CD14-positive monocyte (primary cell): ENCODE measurements around the gene EXOC6. TPM values are rescaled to one million over a fixed set of nuclear protein-coding genes. Genes with fewer than 3 reads are reported as not detected.

Experiments used
- DNase-seq, 3 donors: peaks; one replicate each; pipeline ENCODE4 v3.0.0-alpha.2; 2011 to 2022
- H2AFZ ChIP-seq: 2 replicates; pipeline ENCODE4 v1.6.0; 2012; ENCODE audit warnings: mild to moderate bottlenecking, low read depth, low read length, inconsistent platforms; ENCODE audit not compliant: insufficient read depth, poor library complexity, severe bottlenecking
- H3K27ac ChIP-seq, 2 donors: 1 replicate in 1 of 2; 2 replicates in 1 of 2; pipeline ENCODE4 v1.5.1; 2012 to 2013; ENCODE audit warnings: low read length in 2 of 2, control low read depth in 1 of 2, inconsistent platforms in 1 of 2, low read depth in 1 of 2, mild to moderate bottlenecking in 1 of 2
- H3K27me3 ChIP-seq, 2 donors: one replicate each; pipeline versions ENCODE4 v1.6.0 to v1.6.1; 2011 to 2013; ENCODE audit warnings: low read length in 2 of 2; ENCODE audit not compliant: control insufficient read depth in 2 of 2, insufficient read depth in 2 of 2
- H3K36me3 ChIP-seq, 2 donors: replicated peaks in 1 of 2; 1 replicate in 1 of 2; 2 replicates in 1 of 2; pipeline versions ENCODE4 v1.5.1 to v1.6.1; 2012 to 2013; ENCODE audit warnings: low read length in 2 of 2, control low read depth in 1 of 2, inconsistent platforms in 1 of 2, mild to moderate bottlenecking in 1 of 2; ENCODE audit not compliant: insufficient read depth in 2 of 2, control insufficient read depth in 1 of 2
- H3K4me1 ChIP-seq, 2 donors: 1 replicate in 1 of 2; 2 replicates in 1 of 2; pipeline versions ENCODE4 v1.5.1 to v1.6.1; 2012 to 2013; ENCODE audit warnings: low read length in 2 of 2, control low read depth in 1 of 2, inconsistent platforms in 1 of 2, mild to moderate bottlenecking in 1 of 2, moderate library complexity in 1 of 2; ENCODE audit not compliant: insufficient read depth in 2 of 2, control insufficient read depth in 1 of 2
- H3K4me2 ChIP-seq: replicated peaks from 2 replicates; pipeline ENCODE3; 2012; ENCODE audit warnings: low read length, moderate library complexity, mild to moderate bottlenecking; ENCODE audit not compliant: poor library complexity, severe bottlenecking; ENCODE audit errors: extremely low read depth
- H3K4me3 ChIP-seq, 3 experiments: fragments of 200-600 bp in 1 of 3; sonication (generic) in 1 of 3; replicated peaks in 1 of 3; 1 replicate in 2 of 3; 2 replicates in 1 of 3; pipeline ENCODE4 v1.5.1; 2011 to 2013; ENCODE audit warnings: low read length in 3 of 3, mild to moderate bottlenecking in 3 of 3, control low read depth in 2 of 3, low read depth in 2 of 3, inconsistent platforms in 1 of 3, moderate library complexity in 1 of 3
- H3K79me2 ChIP-seq: 2 replicates; pipeline ENCODE4 v1.6.0; 2012; ENCODE audit warnings: mild to moderate bottlenecking, control low read depth, inconsistent platforms, low read length, moderate library complexity; ENCODE audit not compliant: insufficient read depth
- H3K9ac ChIP-seq: 2 replicates; pipeline ENCODE4 v1.6.0; 2017; ENCODE audit warnings: low read length, mild to moderate bottlenecking; ENCODE audit not compliant: insufficient read depth, poor library complexity, severe bottlenecking
- H3K9me3 ChIP-seq, 2 donors: replicated peaks in 1 of 2; 1 replicate in 1 of 2; 2 replicates in 1 of 2; pipeline versions ENCODE4 v1.5.1 to v1.6.1; 2012 to 2013; ENCODE audit warnings: low read length in 2 of 2, control low read depth in 1 of 2; ENCODE audit not compliant: control insufficient read depth in 1 of 2, insufficient read depth in 1 of 2
- H4K20me1 ChIP-seq: 2 replicates; pipeline ENCODE4 v1.6.0; 2012; ENCODE audit warnings: mild to moderate bottlenecking, low read length, control low read depth, moderate library complexity; ENCODE audit not compliant: insufficient read depth
- H3K27ac Mint-ChIP-seq, 7 donors: one replicate each; pipeline ENCODE4 v1.8.0; 2020; ENCODE audit warnings: mild to moderate bottlenecking in 7 of 7, mixed read lengths in 7 of 7, moderate library complexity in 6 of 7, inconsistent platforms in 2 of 7
- H3K27me3 Mint-ChIP-seq, 3 donors: one replicate each; pipeline ENCODE4 v1.8.0; 2021 to 2022; ENCODE audit warnings: low read depth in 3 of 3, mild to moderate bottlenecking in 3 of 3, mixed read lengths in 3 of 3, moderate library complexity in 3 of 3, inconsistent platforms in 1 of 3
- H3K36me3 Mint-ChIP-seq, 2 donors: one replicate each; pipeline ENCODE4 v1.8.0; 2020; ENCODE audit warnings: mixed read lengths in 2 of 2, inconsistent platforms in 1 of 2, mild to moderate bottlenecking in 1 of 2
- H3K4me1 Mint-ChIP-seq: one replicate; pipeline ENCODE4 v1.8.0; 2020; ENCODE audit warnings: mild to moderate bottlenecking, mixed read lengths
- H3K4me3 Mint-ChIP-seq, 2 donors: one replicate each; pipeline ENCODE4 v1.8.0; 2020; ENCODE audit warnings: mild to moderate bottlenecking in 2 of 2, mixed read lengths in 2 of 2, moderate library complexity in 1 of 2
- H3K9me3 Mint-ChIP-seq, 7 donors: one replicate each; pipeline ENCODE4 v1.8.0; 2020 to 2022; ENCODE audit warnings: mixed read lengths in 7 of 7, mild to moderate bottlenecking in 6 of 7, moderate library complexity in 6 of 7, inconsistent platforms in 2 of 7
- CTCF ChIP-seq: fragments of 200-600 bp; IDR thresholded peaks from one replicate; pipeline ENCODE4 v1.8.0; 2022; ENCODE audit warnings: antibody characterized with exemption, mild to moderate bottlenecking
- WGBS: methylation state at CpG from one replicate; pipeline ENCODE4 v1.1.5; 2013; ENCODE audit warnings: missing lambda C conversion rate; ENCODE audit not compliant: insufficient coverage; 5-methylcytosine and 5-hydroxymethylcytosine counted together
- intact Hi-C, 2 donors: fragments of 100-400 bp; cut with micrococcal nuclease; formaldehyde crosslinking; loops; one replicate each; pipeline versions ENCODE4 v1.15.0 to v1.15.1; 2023
- polyA plus RNA-seq, 3 donors: library from polyadenylated mRNA; depleted of rRNA in 1 of 3; unstranded in 2 of 3; stranded (reverse) in 1 of 3; fragments of 300-500 nt in 2 of 3; fragments of >200 nt in 1 of 3; fragmentation: Illumina TruSeq in 2 of 3; gene quantifications; 1 replicate in 2 of 3; 2 replicates in 1 of 3; pipeline ENCODE4 v1.2.3, GENCODE V29; 2012 to 2021

Gene EXOC6
- polyA plus RNA-seq, 3 donors: 7.5 to 9.6 (median 8.3) TPM

- Histone ChIP-seq H3K36me3 (no peaks in the 10 kb centered on the region), H3K27ac (no peak overlapping the region), H4K20me1 (no peaks in the 10 kb centered on the region), H3K4me3 (no peak overlapping the region), H3K79me2 (no peaks in the 10 kb centered on the region), H3K9me3 (no peaks in the 10 kb centered on the region), H3K4me1 (no peaks in the 10 kb centered on the region), H3K4me2 (no peak overlapping the region), H3K9ac (no peak overlapping the region), H3K27me3 (no peaks in the 10 kb centered on the region), H2AFZ (no peak overlapping the region)
- Mint-ChIP-seq H3K36me3 (no peaks in the 10 kb centered on the region), H3K27me3 (peaks cover 0 to 4% (median under 1%) of the 10 kb centered on the region in 3 donors), H3K9me3 (peaks cover 0 to 1% (median 0%) of the 10 kb centered on the region in 7 donors), H3K4me3 (no peak overlapping the region), H3K27ac (no peak overlapping the region), H3K4me1 (peaks cover 8% of the 10 kb centered on the region)
- no peak for DNase-seq
- 81% methylated on average over 3 of the region's 3 CpGs for WGBS
- no peak for TF ChIP-seq CTCF
- intact Hi-C loops: no loop called here
Measured at GRCh38 chr10:92809840-92810239, 38.5 kb upstream of the EXOC6 start.

GRCh38 chr10:92810934-92811532 is 37.3 kb upstream of the EXOC6 start:
- peaks cover 0 to 4% (median 0%) of the 10 kb centered on the region in 3 donors for H3K27me3 Mint-ChIP-seq
- intact Hi-C loops: no loop called here
- no CpG with 5 or more reads among the region's 4 CpGs for WGBS
- no peak for DNase-seq
- no peak for TF ChIP-seq CTCF
- no peak overlapping the region for H3K4me2 ChIP-seq
- H3K4me1 Mint-ChIP-seq: peaks cover 8% of the 10 kb centered on the region
- no peak overlapping the region for H3K27ac ChIP-seq
- peaks cover 0 to 3% (median 0%) of the 10 kb centered on the region in 7 donors for H3K9me3 Mint-ChIP-seq
- no peaks in the 10 kb centered on the region for H3K9me3 ChIP-seq
- H3K9ac ChIP-seq: no peak overlapping the region
- no peaks in the 10 kb centered on the region for H3K36me3 ChIP-seq
- no peak overlapping the region for H3K4me3 ChIP-seq
- no peaks in the 10 kb centered on the region for H3K27me3 ChIP-seq
- H3K4me1 ChIP-seq: no peaks in the 10 kb centered on the region
- no peaks in the 10 kb centered on the region for H3K36me3 Mint-ChIP-seq
- H3K79me2 ChIP-seq: no peaks in the 10 kb centered on the region
- H3K27ac Mint-ChIP-seq: no peak overlapping the region
- no peak overlapping the region for H2AFZ ChIP-seq
- no peaks in the 10 kb centered on the region for H4K20me1 ChIP-seq
- H3K4me3 Mint-ChIP-seq: no peak overlapping the region
